DND-41 (cell line): ENCODE measurements around the gene BCL7C.

Experiments
- EZH2 ChIP-seq: IDR thresholded peaks from 3 replicates; pipeline ENCODE4 v1.6.1; 2012; ENCODE audit warnings: borderline replicate concordance, low read depth, mild to moderate bottlenecking, moderate library complexity, low read length, inconsistent platforms; ENCODE audit not compliant: severe bottlenecking
- TF ChIP-seq, protein P1 (sequence below): IDR thresholded peaks from 2 replicates; pipeline ENCODE4 v1.5.1; 2012; ENCODE audit warnings: borderline replicate concordance, low read length, moderate library complexity, mild to moderate bottlenecking; ENCODE audit not compliant: poor library complexity, severe bottlenecking; ENCODE audit errors: extremely low read depth

DNA sequence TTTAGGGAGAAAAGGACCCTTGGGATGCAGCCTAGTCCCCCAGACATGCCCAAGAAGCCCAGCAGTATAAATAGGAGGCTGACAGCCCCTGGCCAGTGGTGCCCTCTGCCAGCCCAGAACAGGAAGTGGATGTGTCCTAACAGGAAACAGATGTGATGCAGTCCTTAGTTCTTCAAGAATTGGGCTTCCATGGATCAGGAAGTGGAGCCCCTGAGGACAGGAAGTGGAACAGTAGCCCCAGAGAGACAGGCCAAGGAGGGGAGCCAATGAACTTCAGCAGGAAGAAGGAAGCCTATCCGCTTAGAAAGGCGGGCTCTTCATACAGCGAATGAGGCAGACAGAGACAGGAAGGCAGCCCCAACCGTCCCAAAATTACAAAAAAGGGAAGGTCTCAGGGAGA, 9.7 kb upstream of the BCL7C start:
- TF ChIP-seq, protein P1, sequence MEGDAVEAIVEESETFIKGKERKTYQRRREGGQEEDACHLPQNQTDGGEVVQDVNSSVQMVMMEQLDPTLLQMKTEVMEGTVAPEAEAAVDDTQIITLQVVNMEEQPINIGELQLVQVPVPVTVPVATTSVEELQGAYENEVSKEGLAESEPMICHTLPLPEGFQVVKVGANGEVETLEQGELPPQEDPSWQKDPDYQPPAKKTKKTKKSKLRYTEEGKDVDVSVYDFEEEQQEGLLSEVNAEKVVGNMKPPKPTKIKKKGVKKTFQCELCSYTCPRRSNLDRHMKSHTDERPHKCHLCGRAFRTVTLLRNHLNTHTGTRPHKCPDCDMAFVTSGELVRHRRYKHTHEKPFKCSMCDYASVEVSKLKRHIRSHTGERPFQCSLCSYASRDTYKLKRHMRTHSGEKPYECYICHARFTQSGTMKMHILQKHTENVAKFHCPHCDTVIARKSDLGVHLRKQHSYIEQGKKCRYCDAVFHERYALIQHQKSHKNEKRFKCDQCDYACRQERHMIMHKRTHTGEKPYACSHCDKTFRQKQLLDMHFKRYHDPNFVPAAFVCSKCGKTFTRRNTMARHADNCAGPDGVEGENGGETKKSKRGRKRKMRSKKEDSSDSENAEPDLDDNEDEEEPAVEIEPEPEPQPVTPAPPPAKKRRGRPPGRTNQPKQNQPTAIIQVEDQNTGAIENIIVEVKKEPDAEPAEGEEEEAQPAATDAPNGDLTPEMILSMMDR: no peak
- TF ChIP-seq EZH2: no peak
